Colonic mucosa (tissue), 4 donors: ENCODE measurements around the gene PIGB. TPM values are rescaled to one million over a fixed set of nuclear protein-coding genes. Genes with fewer than 3 reads are reported as not detected.

Source experiments
- DNase-seq: peaks from one replicate; pipeline ENCODE4 v3.0.0-alpha.2; 2020
- H3K27ac ChIP-seq: fragments of 200-600 bp; one replicate; pipeline ENCODE4 v1.8.0; 2021
- H3K27me3 ChIP-seq: fragments of 200-600 bp; one replicate; pipeline ENCODE4 v1.8.0; 2021
- H3K36me3 ChIP-seq: fragments of 200-600 bp; one replicate; pipeline ENCODE4 v1.8.0; 2021
- H3K4me1 ChIP-seq: fragments of 200-600 bp; one replicate; pipeline ENCODE4 v1.8.0; 2021; ENCODE audit warnings: mild to moderate bottlenecking
- H3K4me3 ChIP-seq: fragments of 200-600 bp; one replicate; pipeline ENCODE4 v1.8.0; 2021
- H3K9ac ChIP-seq, 2 donors: one replicate each; pipeline ENCODE4 v1.7.0; 2013; ENCODE audit warnings: control low read depth in 2 of 2, low read depth in 2 of 2, low read length in 2 of 2
- H3K9me3 ChIP-seq: fragments of 200-600 bp; one replicate; pipeline ENCODE4 v1.8.0; 2021
- intact Hi-C: fragments of 100-400 bp; cut with DNase I; formaldehyde crosslinking; loops from one replicate; pipeline ENCODE4 v1.14.1; 2022
- total RNA-seq, 2 donors: library from RNA; stranded (reverse); fragmentation: NEBNext Ultra II Directional in 1 of 2; extraction: Animal tissue kit (Norgen Biotek cat#: 25700) in 1 of 2; gene quantifications; one replicate each; pipeline ENCODE4 v1.2.1, GENCODE V29; 2021
- TF ChIP-seq, protein P1 (sequence below): fragments of 200-600 bp; IDR thresholded peaks from one replicate; pipeline ENCODE4 v1.8.0; 2022; ENCODE audit warnings: antibody characterized with exemption, mild to moderate bottlenecking
- donor health status: healthy.
- donor health status: DM: no; HTN: no; CAD: no.
- donor health status: DM: no; HTN: no; CAD: no.

Gene PIGB
- total RNA-seq, 2 donors from 2014 or later: 15.0 to 15.8 TPM

- no peaks in the 10 kb centered on the region for H3K4me1 ChIP-seq
- H3K36me3 ChIP-seq: no peaks in the 10 kb centered on the region
- no peak for DNase-seq
- no peak overlapping the region for H3K9ac ChIP-seq
- H3K9me3 ChIP-seq: no peaks in the 10 kb centered on the region
- no peaks in the 10 kb centered on the region for H3K27me3 ChIP-seq
- TF ChIP-seq, protein P1, sequence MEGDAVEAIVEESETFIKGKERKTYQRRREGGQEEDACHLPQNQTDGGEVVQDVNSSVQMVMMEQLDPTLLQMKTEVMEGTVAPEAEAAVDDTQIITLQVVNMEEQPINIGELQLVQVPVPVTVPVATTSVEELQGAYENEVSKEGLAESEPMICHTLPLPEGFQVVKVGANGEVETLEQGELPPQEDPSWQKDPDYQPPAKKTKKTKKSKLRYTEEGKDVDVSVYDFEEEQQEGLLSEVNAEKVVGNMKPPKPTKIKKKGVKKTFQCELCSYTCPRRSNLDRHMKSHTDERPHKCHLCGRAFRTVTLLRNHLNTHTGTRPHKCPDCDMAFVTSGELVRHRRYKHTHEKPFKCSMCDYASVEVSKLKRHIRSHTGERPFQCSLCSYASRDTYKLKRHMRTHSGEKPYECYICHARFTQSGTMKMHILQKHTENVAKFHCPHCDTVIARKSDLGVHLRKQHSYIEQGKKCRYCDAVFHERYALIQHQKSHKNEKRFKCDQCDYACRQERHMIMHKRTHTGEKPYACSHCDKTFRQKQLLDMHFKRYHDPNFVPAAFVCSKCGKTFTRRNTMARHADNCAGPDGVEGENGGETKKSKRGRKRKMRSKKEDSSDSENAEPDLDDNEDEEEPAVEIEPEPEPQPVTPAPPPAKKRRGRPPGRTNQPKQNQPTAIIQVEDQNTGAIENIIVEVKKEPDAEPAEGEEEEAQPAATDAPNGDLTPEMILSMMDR: no peak
- intact Hi-C loops: no loop called here
- no peak overlapping the region for H3K4me3 ChIP-seq
- H3K27ac ChIP-seq: no peak overlapping the region
Measured at GRCh38 chr15:55353025-55353424, 34.0 kb downstream of the PIGB start.

- intact Hi-C loops: no loop called here
- Histone ChIP-seq H3K4me1 (no peaks in the 10 kb centered on the region), H3K27me3 (no peaks in the 10 kb centered on the region), H3K4me3 (no peak overlapping the region), H3K9me3 (no peaks in the 10 kb centered on the region), H3K36me3 (no peaks in the 10 kb centered on the region), H3K9ac (no peak overlapping the region), H3K27ac (no peak overlapping the region)
- DNase-seq: no peak
- TF ChIP-seq, protein P1: no peak
Measured at GRCh38 chr15:55356985-55357585, 38.1 kb downstream of the PIGB start.

DNA sequence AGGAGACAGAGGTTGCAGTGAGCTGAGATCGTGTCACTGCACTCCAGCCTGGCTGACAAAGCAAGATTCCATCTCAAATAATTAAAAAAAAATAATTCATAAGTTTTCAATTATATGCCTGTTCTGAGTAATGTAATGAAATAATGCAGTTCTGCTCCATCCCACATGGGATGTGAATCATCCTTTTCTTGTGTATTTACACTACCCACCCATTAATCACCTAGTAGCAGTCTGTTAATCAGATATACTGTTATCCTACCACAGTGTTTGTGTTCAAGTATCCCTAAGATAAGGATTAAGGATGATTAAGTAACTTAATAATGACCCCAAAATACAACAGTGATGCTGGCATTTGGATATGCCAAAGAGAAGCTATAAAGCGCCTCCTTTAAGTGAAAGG lies 38.8 kb downstream of the PIGB start:
- Histone ChIP-seq H3K9ac (no peak overlapping the region), H3K27me3 (no peaks in the 10 kb centered on the region), H3K4me1 (no peaks in the 10 kb centered on the region), H3K36me3 (no peaks in the 10 kb centered on the region), H3K9me3 (no peaks in the 10 kb centered on the region), H3K27ac (no peak overlapping the region), H3K4me3 (no peak overlapping the region)
- TF ChIP-seq, protein P1: no peak
- intact Hi-C loops: no loop called here
- DNase-seq: no peak

- TF ChIP-seq, protein P1: no peak
- H3K27me3 ChIP-seq: no peaks in the 10 kb centered on the region
- intact Hi-C loops: no loop called here
- DNase-seq: no peak
- H3K4me1 ChIP-seq: no peaks in the 10 kb centered on the region
- no peak overlapping the region for H3K9ac ChIP-seq
- H3K9me3 ChIP-seq: no peaks in the 10 kb centered on the region
- H3K36me3 ChIP-seq: no peaks in the 10 kb centered on the region
- no peak overlapping the region for H3K27ac ChIP-seq
- H3K4me3 ChIP-seq: no peak overlapping the region
Measured at GRCh38 chr15:55358471-55358870, 39.4 kb downstream of the PIGB start.

GRCh38 chr15:55360256-55360655 lies 41.2 kb downstream of the PIGB start:
- H3K27me3 ChIP-seq: no peaks in the 10 kb centered on the region
- no peaks in the 10 kb centered on the region for H3K36me3 ChIP-seq
- no peaks in the 10 kb centered on the region for H3K4me1 ChIP-seq
- DNase-seq: no peak
- no peak overlapping the region for H3K27ac ChIP-seq
- H3K4me3 ChIP-seq: no peak overlapping the region
- intact Hi-C loops: no loop called here
- no peak overlapping the region for H3K9ac ChIP-seq
- TF ChIP-seq, protein P1: no peak
- no peaks in the 10 kb centered on the region for H3K9me3 ChIP-seq
